RWPE2 (cell line): ENCODE results near the gene TRIO.

Experiments
- ATAC-seq: fragments of 200-7000 bp; cut with Tn5 transposase; 3 replicates; pipeline ENCODE4 v1.9.1; 2021; ENCODE audit warnings: low read depth
- DNase-seq: peaks from one replicate; pipeline ENCODE4 v3.0.0-alpha.2; 2020; ENCODE audit warnings: low spot score
- H3K27ac ChIP-seq: fragments of 450-650 bp; 2 replicates; pipeline ENCODE4 v1.5.1; 2017; ENCODE audit warnings: mild to moderate bottlenecking; ENCODE audit not compliant: poor library complexity, severe bottlenecking
- H3K27me3 ChIP-seq: fragments of 250-450 bp; sonication (Bioruptor Pico); 2 replicates; pipeline ENCODE4 v1.5.1; 2021; ENCODE audit warnings: mild to moderate bottlenecking, moderate library complexity; ENCODE audit not compliant: insufficient read depth, poor library complexity, severe bottlenecking
- H3K36me3 ChIP-seq: fragments of 250-450 bp; sonication (Bioruptor Pico); 2 replicates; pipeline ENCODE4 v1.5.1; 2020; ENCODE audit warnings: low read depth, mild to moderate bottlenecking, moderate library complexity
- H3K4me1 ChIP-seq: fragments of 250-450 bp; sonication (Bioruptor Pico); 2 replicates; pipeline ENCODE4 v1.5.1; 2021; ENCODE audit warnings: mild to moderate bottlenecking, moderate library complexity; ENCODE audit not compliant: insufficient read depth, poor library complexity, severe bottlenecking
- H3K4me3 ChIP-seq: fragments of 250-450 bp; sonication (Bioruptor Pico); 2 replicates; pipeline ENCODE4 v1.5.1; 2021; ENCODE audit warnings: mild to moderate bottlenecking, moderate library complexity; ENCODE audit not compliant: severe bottlenecking
- H3K9me3 ChIP-seq: fragments of 250-450 bp; sonication (Bioruptor Pico); 2 replicates; pipeline ENCODE4 v1.5.1; 2021; ENCODE audit warnings: mild to moderate bottlenecking, moderate library complexity; ENCODE audit not compliant: severe bottlenecking
- TF ChIP-seq, protein P1 (sequence below): fragments of 450-650 bp; IDR thresholded peaks from one replicate; pipeline ENCODE4 v1.5.1; 2017; ENCODE audit warnings: mild to moderate bottlenecking, moderate library complexity; ENCODE audit not compliant: poor library complexity, severe bottlenecking

Gene TRIO

DNA sequence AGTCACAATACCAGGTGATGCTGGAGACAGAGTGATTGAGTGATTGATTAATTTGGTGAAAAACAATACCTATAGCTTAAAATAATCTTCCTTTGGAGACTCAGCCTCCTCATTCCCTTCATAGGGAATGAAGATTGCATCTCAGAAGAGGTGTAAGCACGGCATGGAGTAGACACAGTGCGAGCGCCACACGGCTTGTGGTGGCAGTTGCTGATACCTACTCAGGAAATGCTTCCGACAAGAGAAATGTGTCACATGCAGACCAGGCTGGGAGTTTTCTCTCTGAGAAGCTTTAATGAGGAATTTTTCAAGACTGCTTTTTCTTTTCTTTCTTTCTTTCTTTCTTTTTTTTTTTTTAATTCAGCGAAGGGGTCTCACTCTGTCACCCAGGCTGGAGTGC is 226.6 kb downstream of the TRIO start:
- no peaks in the 10 kb centered on the region for H3K4me1 ChIP-seq
- peaks cover 99% of the 10 kb centered on the region for H3K36me3 ChIP-seq

DNA sequence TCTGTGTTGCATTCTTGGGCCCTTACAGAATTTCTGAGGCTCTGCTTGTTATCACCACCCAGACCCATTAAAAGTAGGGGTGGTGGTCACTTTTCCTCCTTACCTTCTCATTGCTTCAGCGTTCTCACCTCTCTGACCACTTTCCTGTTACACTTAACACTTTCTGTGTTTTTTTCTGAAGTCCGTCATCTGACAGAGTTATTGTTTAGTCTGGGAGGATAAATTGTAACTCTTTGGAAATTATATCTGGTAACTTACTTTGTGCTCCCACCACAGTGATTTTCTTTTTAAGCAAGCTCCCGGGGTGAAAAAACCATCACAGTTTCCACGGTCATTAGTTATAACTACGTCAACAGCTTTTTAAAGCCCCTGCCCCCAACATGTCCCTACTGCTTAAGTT is 227.2 kb downstream of the TRIO start:
- no peaks in the 10 kb centered on the region for H3K4me1 ChIP-seq
- H3K36me3 ChIP-seq = peaks cover 99% of the 10 kb centered on the region
- no peaks in the 10 kb centered on the region for H3K9me3 ChIP-seq
- H3K4me3 ChIP-seq = no peak overlapping the region
- TF ChIP-seq, protein P1, sequence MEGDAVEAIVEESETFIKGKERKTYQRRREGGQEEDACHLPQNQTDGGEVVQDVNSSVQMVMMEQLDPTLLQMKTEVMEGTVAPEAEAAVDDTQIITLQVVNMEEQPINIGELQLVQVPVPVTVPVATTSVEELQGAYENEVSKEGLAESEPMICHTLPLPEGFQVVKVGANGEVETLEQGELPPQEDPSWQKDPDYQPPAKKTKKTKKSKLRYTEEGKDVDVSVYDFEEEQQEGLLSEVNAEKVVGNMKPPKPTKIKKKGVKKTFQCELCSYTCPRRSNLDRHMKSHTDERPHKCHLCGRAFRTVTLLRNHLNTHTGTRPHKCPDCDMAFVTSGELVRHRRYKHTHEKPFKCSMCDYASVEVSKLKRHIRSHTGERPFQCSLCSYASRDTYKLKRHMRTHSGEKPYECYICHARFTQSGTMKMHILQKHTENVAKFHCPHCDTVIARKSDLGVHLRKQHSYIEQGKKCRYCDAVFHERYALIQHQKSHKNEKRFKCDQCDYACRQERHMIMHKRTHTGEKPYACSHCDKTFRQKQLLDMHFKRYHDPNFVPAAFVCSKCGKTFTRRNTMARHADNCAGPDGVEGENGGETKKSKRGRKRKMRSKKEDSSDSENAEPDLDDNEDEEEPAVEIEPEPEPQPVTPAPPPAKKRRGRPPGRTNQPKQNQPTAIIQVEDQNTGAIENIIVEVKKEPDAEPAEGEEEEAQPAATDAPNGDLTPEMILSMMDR = no peak
- no peak overlapping the region for H3K27ac ChIP-seq
- ATAC-seq (no peak), DNase-seq (no peak)
- H3K27me3 ChIP-seq = no peaks in the 10 kb centered on the region

More for the DNA sequence above, 226.6 kb downstream of the TRIO start:
- no peak overlapping the region for H3K4me3 ChIP-seq
- H3K27me3 ChIP-seq = no peaks in the 10 kb centered on the region
- no peak overlapping the region for H3K27ac ChIP-seq
- ATAC-seq (no peak), DNase-seq (no peak)
- TF ChIP-seq, protein P1 = no peak
- no peaks in the 10 kb centered on the region for H3K9me3 ChIP-seq

DNA sequence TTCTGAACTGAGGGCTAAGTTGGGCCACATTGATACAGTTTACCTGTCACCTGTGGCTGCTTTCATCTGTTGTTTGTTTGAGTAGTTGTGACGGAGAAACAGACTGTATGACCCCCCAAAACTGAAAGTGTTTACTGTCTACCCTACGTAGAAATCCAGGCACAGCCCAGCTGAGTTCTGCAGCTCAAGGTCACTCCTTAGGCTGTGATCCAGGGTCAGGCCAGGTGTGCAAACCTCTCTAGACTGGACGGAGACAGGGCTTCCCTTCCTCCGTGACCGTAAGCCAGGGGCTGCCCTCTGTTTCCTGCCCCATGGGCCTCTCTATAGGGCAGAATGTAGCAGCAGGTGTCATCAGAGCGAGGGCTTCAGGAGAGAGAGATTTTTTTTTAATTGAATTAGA is 230.5 kb downstream of the TRIO start:
- Histone ChIP-seq H3K27ac (no peak overlapping the region), H3K4me1 (no peaks in the 10 kb centered on the region), H3K9me3 (no peaks in the 10 kb centered on the region), H3K27me3 (no peaks in the 10 kb centered on the region), H3K36me3 (peaks cover 97% of the 10 kb centered on the region), H3K4me3 (no peak overlapping the region)
- TF ChIP-seq, protein P1 = no peak
- no peak for DNase-seq
- ATAC-seq = peak; percentile 24; the same call in 1 of the 3 replicates

DNA sequence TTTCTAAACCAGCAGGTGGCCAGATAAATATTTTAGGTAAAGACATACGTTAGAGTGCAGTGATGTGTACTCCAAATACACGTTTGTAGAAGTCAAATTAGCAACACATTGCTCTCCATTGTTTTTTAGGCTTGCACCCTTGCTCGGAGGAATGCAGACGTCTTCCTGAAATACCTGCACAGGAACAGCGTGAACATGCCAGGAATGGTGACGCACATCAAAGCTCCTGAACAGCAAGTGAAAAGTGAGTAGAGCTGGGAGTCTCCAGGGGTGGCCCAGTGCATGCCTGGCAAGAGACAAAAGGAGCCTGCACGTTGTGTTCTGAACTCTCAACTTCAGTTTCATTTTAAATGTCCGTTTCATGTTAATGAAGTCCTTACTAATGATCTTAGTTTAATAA is 231.0 kb downstream of the TRIO start:
- DNase-seq (no peak), ATAC-seq (peak; percentile 47; the same call in 2 of the 3 replicates)
- peaks cover 97% of the 10 kb centered on the region for H3K36me3 ChIP-seq
- no peak overlapping the region for H3K27ac ChIP-seq
- TF ChIP-seq, protein P1 = no peak
- no peak overlapping the region for H3K4me3 ChIP-seq
- no peaks in the 10 kb centered on the region for H3K4me1 ChIP-seq
- H3K27me3 ChIP-seq = no peaks in the 10 kb centered on the region
- no peaks in the 10 kb centered on the region for H3K9me3 ChIP-seq

DNA sequence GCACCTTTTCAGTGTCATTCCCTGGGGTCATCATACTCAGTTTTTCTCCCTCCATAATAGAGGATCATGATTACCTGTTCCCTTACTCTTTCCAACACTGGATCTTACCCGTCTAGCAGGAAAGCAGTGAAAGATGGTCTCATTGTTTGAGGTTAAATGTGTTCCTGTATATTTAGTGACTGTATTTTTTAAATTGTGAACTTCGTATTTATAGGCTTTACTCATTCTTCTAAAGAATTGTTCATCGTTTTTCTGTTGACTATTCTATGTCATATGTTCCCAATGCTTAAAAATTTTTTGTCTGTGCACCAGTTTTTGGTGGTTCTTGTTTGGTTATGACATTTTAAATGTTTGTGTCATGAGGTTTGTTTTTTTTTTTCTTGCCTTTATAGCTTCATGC is 233.6 kb downstream of the TRIO start:
- TF ChIP-seq, protein P1 = no peak

More for the DNA sequence above, 233.6 kb downstream of the TRIO start:
- peaks cover 97% of the 10 kb centered on the region for H3K36me3 ChIP-seq
- DNase-seq (no peak), ATAC-seq (no peak)
- H3K27ac ChIP-seq = no peak overlapping the region
- H3K4me3 ChIP-seq = no peak overlapping the region
- no peaks in the 10 kb centered on the region for H3K9me3 ChIP-seq
- H3K4me1 ChIP-seq = no peaks in the 10 kb centered on the region
- no peaks in the 10 kb centered on the region for H3K27me3 ChIP-seq
